H1 (cell line): ENCODE data around the gene MPPED1.

Source experiments
- CHD2 ChIP-seq: IDR thresholded peaks from 2 replicates; pipeline ENCODE4 v1.6.1; 2012; ENCODE audit warnings: low read length, improper control_type of control experiment
- EP300 ChIP-seq, 2 experiments: IDR thresholded peaks; 1 replicate in 1 of 2; 2 replicates in 1 of 2; pipeline ENCODE4 v1.6.1; 2011 to 2012; ENCODE audit warnings: low read depth in 2 of 2, low read length in 2 of 2, mild to moderate bottlenecking in 2 of 2, borderline replicate concordance in 1 of 2, inconsistent platforms in 1 of 2, moderate library complexity in 1 of 2
- JUN ChIP-seq: IDR thresholded peaks from 2 replicates; pipeline ENCODE4 v1.6.1; 2011; ENCODE audit warnings: low read depth, mild to moderate bottlenecking, improper control_type of control experiment, low read length

GRCh38 chr22:43390872-43391271 lies 20.9 kb upstream of the MPPED1 start:
- TF ChIP-seq EP300 (IDR thresholded peaks at IDR 0.05; ENCODE audit: borderline replicate concordance in 1 of 2, low read depth in 2 of 2, low read length in 2 of 2) (no peak), CHD2 (no peak), JUN (no peak)
